GM11168 (cell line): Measurements from ENCODE around the gene DAB1.

ENCODE experiments used
- in situ Hi-C: fragments of 300-500 bp; cut with MboI; formaldehyde crosslinking; loops from one replicate; pipeline ENCODE4 v1.12.0; 2022; ENCODE audit warnings: low sequenced_read_pairs; ENCODE audit not compliant: unreplicated experiment

The DAB1 gene

GRCh38 chr1:56970280-56970679 is 453.6 kb downstream of the DAB1 start:
- in situ Hi-C loops: no loop called here

DNA sequence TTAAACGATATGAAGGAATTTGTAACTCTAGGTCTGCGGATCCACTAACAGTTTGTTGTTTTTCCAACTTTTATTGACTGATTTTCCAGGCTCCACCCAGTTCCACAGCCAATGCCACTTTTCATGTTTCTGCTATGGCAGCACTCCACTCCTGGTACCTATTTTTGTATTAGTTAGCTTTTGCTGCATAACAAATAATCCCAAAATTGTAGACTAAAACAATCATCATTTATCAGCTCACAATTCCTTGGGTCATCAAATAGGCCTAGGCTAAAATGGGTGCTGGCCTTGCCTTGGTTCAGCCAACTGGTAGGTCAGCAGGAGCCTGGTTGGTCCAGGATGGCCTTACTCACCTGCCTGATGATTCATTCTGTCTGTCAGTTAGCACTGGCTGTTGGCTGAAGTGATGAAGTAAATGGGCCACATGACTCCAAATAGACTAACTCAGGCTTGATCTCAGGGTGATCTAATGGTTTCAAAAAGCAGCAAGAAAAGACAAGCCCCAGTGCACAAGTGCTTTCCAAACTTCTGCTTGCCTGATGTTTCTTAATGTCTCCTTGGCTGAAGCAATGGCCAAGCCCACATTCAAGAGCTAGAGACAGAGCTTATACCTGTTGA is 454.9 kb downstream of the DAB1 start:
- in situ Hi-C loops: no loop called here

DNA sequence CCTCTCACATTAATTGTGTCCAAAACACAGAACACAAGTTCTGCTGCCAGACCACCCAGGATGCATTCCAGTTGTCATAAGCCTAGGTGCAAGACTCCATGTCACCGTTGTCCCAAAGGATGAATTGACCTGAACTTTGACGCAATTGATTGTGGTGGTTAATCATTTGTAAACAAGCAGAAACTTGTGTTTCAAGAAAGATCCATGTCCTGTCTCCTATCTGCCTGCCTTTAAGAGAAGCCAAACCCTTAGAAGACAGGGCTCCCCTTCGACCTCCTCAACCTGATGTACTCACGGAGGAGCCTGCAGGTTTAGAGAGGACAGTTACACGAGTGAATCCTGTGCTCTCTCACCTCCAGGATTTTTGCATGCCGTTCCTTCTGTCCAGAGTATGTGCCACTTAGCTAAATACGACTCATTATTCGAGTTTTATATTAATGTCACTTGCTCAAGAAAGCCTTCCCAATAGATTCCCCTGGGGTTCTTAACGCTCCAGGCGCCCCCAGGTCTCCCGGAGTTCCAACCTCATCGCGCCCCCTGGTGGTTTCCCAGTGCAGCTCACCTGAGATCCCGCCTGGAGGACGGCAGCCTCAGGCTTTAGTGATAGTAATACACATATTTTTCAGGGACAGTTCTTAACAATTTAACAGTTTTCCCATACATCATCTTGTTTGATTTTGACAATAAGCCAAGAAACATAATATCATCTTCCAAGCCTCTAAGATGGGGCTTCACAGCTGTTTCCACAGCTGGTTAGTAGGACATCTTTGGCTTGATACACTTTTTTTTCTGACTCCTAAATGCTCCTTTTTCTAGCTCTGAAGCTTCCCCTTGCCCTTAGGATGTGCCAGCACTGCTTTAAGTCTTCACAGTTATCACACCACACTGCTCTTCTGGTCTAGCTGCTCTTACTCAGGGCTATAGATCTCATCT is 455.7 kb downstream of the DAB1 start:
- in situ Hi-C loops: no loop called here

GRCh38 chr1:56967355-56967754 is 456.5 kb downstream of the DAB1 start:
- in situ Hi-C loops: no loop called here

GRCh38 chr1:56966698-56966999 is 457.2 kb downstream of the DAB1 start:
- in situ Hi-C loops: no loop called here

DNA sequence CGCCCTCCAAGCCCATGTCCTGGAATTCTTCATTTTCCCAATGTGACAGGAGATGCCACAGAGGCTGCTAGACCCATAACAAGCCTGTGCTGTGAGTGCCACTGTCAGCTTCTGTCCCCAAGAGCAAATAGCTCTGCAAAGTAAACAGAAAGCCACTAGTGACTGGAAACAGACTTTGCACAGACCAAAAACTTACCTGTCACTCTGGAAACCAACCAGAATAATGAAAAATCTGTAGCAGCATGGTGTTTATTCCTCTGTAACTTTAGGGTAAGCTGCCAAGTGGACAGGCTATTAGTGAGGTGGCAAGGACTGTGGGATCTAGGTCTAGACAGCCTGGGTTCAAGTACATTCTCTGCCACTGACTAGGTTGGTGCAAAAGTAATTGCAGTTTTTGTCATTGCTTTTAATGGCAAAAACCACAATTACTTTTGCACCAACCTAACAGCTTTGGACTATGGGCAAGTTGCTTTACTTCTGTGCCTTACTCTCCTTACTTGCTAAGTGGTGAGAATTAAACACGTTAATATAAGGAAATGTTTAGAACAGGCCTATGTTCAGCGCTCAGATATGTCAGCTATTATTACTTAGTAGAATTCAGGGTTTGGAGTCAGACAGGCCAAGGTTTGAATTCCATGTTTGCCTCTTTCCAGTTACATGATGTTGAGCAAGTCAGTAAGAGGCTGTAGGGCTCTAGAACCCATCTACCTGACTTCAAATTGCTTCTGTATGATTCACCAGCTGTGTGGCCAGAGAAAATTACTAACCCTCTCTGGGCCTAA is 457.8 kb downstream of the DAB1 start, which contains the start of gene C8B:
Gene C8B (minus strand): TSS at position 100 of the 782 bp plus-strand sequence. CDS start 67 bp downstream, at position 33.
- in situ Hi-C loops: no loop called here

DNA sequence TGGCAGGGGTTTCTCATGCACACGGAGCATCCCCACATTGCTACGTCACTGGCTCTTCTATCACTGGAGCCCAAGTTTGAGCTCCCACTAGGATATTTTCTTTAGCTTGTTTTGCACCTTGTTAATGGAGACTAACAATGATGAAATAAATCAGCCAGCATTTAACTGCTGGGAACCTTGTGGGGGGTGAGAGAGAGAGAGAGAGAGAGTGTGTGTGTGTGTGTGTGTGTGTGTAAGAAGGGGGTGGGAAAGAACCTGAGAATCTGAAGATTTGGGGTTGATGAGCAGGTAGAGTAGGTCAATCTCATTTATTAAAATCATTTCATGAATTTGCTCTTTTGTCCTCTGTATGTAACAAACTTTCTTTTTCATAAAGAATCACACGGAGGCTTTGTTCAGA is 458.7 kb downstream of the DAB1 start:
- in situ Hi-C loops: no loop called here

- in situ Hi-C loops: no loop called here
These were observed 459.4 kb downstream of the DAB1 start for GRCh38 chr1:56964349-56965017.

DNA sequence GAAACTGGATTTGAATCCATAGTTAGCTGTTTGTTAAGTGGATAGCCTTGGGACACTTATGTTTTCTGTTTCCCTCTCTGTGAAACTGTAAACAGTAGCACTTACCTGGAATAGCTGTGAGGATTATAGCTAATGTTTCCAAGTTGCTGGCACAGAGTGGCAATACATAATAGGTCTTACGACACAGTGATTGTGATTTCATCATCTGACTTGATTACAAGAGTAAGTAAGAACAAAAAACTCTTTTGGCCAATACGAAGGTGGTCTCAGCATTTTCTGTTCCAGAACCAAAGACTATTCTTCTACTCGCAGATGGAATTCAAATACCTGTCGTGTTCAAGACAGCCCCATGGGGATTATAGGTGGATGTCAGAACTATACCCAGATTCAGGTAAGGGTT is 460.2 kb downstream of the DAB1 start:
- in situ Hi-C loops: no loop called here

- in situ Hi-C loops: no loop called here
These were observed 462.4 kb downstream of the DAB1 start for GRCh38 chr1:56961426-56961825.

DNA sequence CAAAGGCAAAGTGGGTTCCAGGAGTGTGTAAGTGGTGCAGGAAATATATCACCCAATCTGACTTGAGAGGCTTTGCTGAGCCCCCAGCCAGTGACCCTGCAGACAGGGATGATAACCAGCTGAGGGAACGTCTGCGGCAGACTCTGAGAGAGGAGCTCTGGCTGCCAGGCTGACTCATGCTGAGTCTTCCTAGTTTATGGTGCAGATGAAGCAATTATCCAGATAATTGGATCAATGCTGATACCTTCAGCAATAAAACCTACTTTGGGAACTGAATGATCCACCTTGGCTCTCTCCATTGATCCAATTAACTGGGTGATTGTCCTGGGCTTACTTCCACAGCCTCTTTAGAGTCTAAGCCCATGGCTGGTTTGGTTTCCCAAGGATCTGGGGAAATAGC is 465.3 kb downstream of the DAB1 start:
- in situ Hi-C loops: no loop called here

DNA sequence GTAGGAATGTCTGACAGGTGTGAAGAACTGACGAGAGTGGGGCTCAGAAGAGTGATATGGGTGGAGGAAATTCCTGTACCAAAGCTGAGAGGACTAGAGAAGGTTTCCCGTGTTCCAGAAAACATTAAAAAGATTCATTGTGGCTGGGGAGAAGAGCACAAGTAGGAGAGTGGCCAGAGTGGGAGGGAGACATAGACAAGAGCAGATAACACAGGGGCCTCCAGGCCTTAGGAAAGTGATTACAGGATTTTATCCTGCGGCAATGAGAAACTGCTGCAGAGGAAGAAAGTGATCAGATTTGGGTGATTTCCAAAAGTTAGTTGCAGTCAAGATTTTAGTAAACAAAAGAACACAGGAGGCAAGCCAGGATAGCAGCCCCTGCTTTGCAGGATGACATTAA is 465.9 kb downstream of the DAB1 start:
- in situ Hi-C loops: no loop called here

GRCh38 chr1:56954664-56955063 is 469.2 kb downstream of the DAB1 start:
- in situ Hi-C loops: no loop called here

- in situ Hi-C loops: no loop called here
These were observed 470.5 kb downstream of the DAB1 start for GRCh38 chr1:56953386-56953785.

- in situ Hi-C loops: no loop called here
These were observed 471.4 kb downstream of the DAB1 start for GRCh38 chr1:56952501-56952900.

- in situ Hi-C loops: no loop called here
These were observed 475.3 kb downstream of the DAB1 start for GRCh38 chr1:56948403-56949023.
